GM18520 (cell line): ENCODE measurements around the gene AASDHPPT.
"Not testable (repeated sequence)": the region's sequence is repeated elsewhere in the genome, so short reads cannot be mapped to it uniquely, and the experiment has no call there.

Source experiments
- ATAC-seq: cut with Tn5 transposase; IDR thresholded peaks from one replicate; pipeline ENCODE4 v1.9.1; 2021; ENCODE audit not compliant: unreplicated experiment

Gene AASDHPPT, protein sequence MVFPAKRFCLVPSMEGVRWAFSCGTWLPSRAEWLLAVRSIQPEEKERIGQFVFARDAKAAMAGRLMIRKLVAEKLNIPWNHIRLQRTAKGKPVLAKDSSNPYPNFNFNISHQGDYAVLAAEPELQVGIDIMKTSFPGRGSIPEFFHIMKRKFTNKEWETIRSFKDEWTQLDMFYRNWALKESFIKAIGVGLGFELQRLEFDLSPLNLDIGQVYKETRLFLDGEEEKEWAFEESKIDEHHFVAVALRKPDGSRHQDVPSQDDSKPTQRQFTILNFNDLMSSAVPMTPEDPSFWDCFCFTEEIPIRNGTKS

DNA sequence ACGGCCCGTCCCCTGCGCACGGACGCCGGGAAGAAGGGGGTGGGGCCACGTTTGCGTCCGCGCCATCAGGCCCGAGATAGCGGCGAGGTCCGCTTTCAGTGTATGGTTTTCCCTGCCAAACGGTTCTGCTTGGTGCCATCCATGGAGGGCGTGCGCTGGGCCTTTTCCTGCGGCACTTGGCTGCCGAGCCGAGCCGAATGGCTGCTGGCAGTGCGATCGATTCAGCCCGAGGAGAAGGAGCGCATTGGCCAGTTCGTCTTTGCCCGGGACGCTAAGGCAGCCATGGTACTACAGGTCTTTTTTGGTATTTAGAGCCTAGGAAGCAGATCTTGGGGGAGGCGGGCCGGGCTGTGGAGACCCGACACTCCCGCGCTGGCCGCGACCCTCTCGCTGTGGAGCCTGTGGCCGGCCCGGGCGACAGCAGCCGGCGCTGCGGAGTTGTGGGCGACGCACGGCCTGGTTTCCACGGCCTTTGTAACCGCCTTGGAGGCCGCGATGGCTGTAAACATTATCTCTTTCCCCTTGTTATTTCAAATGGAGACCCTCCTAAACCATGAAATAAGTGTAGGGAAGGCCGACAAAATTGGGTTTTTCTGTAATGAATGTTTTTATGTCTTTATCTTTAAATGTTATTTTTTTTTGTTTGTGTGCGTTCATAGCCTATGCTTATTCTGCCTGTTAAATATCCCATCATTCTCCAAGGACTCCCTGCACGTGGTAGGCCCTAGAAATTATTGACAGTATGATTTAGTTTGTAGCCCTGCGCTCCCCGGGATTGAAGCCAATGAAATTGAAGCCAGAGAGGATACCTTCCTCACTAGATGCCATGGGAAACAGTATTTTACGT lies at the start of gene AASDHPPT:
AASDHPPT (plus strand) TSS at position 54 of the 847 bp plus-strand sequence; CDS start at position 103, 49 bp downstream.
- peak; percentile 4 for ATAC-seq

DNA sequence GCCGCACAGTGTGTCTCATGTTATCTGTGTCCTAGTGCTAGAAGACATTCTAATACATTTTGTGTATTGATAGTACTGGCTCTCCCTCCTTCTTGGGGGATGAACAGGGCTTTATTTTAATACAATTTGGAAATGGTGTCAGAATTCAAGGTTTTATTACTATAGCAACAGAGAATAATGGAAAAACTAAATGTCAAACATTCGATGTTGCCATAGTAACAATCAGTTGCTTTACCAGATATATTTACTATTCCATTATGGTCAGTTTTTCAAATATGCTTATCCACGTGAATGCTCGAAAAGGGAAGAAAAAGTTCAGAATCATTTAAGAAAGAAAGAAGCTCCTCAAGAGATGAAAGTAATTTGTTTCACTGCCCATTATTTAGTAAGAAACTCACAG lies 46.9 kb upstream of the AASDHPPT start:
- ATAC-seq: no peak

DNA sequence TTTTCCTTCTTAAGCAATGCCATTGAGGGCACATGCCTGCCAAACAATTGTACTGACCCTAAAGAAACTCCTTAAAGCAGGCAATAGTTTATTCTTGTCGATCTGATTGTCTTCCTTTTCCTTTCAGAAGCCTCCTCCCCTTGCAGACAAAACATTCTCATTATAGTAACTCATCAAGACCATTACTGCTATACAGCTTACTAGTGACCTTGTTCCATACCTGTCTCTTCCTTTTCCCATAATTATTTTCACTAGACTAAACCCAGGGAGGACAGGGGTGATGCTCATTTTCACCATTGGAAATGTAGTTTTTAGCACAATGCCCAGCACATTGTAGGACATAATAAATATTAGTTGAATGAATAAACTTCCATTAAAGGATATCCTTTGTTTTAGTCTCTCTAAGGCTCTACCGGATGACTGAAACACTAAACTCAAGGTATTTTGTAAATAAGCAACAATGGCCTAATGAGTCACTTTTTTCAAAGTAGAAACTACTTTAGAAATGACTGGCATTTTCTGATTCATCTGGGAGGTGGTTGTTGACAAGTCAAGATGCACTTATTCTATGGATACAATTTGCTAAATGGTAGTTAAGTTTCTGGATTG lies 46.2 kb upstream of the AASDHPPT start:
- ATAC-seq: peak; percentile 58

DNA sequence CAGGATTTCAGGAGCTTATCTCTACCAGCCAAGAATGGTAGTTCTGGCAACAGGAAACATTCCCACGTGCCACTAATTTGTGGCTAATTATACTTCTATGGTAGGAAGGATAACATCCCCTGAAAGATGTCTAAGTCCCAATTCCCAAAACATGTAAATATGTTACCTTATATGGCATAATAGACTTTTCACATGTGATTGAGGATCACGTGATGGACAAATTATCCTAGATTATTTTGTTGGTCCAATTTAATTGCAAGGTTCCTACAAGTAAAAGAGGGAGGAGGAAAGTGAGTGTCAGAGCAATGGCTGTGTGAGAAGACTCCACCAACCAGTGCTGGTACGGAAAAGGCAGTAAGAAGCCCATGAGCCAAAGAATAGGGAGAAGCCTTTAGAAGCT lies 45.5 kb upstream of the AASDHPPT start:
- no peak for ATAC-seq

DNA sequence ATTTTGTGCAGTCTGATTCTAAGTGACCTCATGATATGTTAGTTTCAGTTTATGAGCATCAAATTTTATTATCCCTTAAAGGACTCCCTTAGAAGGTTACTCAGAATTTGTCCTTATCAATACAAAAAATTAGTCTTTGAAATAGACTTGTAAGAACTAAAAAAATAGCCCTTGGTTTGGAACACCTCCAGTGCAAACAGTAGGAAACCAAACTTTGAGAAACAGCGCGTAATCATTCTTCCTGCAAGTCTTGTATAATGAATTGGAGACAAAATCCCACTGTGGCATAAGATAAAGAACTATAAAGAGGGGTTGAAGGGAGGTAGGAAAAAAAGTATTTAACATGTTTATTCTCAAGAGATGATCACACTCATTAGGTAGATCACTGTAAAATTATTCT lies 44.6 kb upstream of the AASDHPPT start:
- ATAC-seq: no peak

DNA sequence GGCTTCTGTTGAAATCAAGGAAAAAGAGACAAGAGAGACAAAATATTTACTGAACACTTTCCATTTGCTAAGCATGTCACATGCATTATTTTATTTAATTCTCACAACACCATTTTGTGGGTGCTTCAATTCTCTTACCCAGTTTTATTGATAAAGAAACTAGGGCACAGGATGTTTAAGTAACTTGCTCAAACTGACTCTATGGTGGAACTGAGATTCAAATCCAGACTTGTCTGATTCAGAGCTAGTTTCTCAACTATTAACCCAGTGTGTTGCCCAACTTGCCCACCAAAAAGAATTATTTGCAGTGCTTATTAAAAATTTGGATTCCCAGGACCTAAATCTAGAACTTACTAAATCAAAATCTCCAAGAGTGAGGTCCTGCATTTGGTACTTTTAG lies 33.9 kb upstream of the AASDHPPT start:
- no peak for ATAC-seq

DNA sequence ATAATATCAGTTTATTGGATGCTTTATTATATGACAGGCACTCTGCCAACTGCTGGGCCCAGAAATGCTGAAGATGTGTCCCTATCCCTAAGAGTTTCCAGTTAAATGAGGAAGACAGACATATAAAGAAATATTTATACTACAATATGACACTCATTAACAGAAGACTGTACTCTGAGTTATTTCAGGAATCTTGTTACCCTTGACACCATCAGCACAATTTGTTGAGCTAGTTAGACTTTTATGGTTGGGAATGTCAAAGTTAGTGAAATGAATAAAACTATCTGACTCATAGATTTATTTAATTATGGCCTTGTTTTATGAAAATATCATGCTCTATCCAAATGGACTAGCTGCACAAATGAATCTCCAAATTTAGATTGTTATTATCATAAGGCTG lies 29.8 kb upstream of the AASDHPPT start:
- ATAC-seq: no peak

DNA sequence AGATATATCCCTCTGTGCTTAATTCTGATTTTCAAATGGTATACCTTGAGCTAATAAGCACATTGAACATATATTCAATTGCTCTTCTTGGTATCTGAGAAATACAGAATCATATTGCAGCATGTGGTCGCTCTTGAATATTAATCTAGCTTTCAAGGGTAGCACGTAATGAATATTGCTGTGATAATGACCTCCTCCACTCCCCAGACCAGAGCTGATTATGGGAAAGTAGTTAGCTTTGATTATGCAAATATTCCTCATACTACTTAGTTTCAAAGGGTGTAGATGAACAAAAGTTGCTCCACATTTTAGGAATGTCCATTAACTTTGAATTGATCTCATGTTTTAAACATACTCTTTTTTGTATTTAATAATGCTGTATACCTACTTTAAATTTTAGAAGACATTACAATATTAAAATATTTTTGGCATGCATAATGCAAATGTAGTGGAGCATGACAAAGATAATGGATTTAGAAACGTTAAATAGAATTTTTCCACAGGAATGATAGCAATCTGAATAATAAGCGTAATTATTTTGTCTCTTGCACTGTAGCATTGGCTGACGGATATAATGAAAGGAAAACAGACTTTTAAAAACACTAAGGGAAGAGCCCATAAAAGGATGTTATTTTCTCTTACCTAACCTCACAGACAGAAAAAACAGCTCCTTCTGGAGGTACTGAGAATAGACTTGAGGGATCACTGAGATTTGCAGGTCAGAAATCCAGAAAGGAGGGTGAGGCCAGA lies 27.6 kb upstream of the AASDHPPT start:
- no peak for ATAC-seq

DNA sequence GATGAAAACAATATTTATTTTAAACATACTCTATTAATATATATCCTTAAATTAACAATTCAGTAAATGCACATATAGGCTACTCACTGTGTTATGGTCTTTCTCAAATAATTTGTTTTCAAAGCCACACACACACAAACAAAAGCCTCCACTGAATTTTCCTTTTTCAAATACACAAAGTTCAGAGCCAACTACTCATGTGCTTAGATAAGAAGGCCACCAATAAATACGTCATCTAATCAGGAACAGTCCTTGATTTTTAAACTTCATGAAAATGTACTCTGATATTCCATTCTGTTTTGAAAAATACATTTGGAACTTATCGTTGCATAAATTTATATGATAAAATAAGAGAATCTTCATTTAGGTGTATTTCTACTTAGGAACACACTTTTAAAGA lies 26.4 kb upstream of the AASDHPPT start:
- no peak for ATAC-seq

DNA sequence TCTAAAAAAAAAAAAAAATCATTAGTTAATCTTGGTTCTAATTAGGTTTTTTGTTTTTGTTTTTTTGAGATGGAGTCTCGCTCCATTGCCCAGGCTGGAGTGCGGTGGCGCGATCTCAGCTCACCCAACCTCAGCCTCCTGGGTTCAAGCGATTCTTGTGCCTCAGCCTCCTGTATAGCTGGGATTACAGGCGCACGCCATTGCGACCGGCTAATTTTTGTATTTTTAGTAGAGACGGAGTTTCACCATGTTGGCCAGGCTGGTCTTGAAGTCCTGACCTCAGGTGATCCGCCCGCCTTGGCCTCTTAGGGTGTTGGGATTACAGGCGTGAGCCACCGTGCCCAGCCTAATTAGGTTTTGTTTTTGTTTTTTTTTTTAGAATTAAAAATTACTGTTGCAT lies 19.1 kb upstream of the AASDHPPT start:
- not testable (repeated sequence) for ATAC-seq

DNA sequence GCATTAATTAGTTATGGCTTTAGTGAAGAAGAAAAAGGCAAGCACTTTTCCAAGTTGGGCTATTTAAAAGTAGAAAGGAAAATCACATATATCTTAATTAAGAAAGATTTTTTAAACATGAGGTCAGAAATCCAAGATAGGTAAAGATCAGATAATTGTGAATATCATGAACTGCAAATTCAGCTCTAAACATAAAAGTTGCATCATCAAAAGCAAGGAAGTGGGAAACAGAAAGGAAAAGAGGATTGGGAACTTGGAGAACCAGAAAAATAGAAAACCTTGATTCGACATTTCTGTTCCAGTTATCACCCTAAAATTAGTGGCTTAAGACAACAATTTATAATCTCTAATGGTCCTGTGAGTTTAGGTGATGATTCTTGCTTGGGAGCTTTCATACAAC lies 17.8 kb upstream of the AASDHPPT start:
- ATAC-seq: no peak

DNA sequence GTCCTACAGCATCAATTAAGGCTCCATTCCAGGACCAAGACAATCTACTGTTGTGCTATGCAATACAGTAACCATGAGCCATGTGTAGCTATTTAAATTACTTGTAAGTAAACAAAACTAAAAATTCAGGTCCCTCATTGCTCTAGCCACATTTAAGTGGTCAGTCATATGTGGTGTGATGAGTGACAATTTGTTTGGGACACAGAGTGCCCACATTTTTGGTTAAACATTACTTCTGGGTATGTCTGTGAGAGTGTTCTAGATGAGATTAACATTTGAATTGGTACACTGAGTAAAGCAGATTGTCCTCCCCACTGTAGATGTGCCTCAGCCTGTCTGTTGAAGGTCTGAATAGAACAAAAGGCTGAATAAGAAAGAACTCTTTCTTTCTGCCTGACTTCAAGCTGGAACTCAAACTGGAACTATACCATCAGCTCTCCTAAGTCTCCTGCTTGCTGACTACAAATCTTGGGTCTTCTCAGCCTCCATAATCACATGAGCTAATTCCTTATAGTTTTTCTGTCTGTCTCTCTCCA lies 16.1 kb upstream of the AASDHPPT start:
- ATAC-seq: peak; percentile 37

DNA sequence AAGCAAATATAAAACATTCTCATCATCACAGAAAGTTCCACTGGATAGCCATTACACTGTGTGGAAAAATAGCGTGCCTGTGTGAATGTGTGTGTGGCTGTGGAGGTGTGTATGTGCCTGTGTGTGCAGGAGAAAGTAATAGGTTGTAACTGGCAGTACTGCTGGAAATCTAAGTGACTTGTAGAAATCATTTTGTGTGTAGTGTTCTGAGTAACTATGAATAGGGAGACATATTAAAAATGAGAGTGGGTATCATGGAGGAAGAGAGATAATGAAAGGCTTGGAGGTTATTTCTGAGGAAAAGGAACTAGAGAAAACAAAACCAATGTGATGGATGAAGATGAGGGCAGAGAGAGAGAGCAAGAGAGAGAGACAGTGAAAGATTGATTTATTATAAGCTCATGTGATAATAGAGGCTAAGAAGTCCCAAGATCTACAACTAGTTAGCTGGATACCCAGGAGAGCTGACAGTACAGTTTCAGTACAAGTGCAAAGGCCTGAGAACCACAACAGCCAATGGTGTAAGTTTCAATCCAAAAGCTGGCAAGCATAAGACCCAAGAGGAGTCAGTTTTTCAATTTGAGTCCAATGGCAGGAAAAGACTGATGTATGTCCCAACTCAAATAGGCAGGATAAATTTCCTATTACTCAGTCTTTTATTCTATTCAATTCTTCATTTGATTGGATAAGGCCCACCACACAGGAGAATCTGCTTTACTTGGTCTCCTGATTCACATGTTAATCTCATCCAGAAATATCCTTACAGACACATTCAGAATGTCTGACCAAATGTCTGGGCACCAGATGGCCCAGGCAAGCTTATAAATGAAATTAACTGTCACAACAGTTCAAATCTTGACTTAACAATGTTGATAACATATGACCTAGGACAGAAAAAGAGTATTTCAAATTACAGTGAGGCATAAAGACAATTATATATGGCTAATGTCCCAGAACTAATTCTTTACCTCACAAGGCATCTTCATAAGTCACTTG lies 15.2 kb upstream of the AASDHPPT start:
- peak; percentile 44 for ATAC-seq

DNA sequence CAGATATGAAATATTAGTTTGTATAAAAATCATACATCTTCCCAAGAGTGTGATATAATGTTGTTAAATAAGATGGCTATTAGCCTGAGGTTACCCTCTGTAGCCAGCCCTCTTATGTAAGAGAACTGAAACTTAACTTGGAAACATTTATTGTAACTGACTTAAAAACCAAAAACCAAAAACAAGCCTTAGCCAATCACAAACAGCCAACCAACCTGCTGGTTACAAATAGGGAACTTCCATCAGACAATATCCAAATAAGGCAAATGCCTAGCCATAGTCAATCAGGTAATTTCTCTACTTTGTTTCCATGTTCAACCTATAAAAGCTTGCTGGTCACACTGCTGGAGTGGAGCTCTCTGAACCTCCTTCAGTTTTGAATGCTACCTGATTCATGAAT lies 14.5 kb upstream of the AASDHPPT start:
- peak; percentile 42 for ATAC-seq

DNA sequence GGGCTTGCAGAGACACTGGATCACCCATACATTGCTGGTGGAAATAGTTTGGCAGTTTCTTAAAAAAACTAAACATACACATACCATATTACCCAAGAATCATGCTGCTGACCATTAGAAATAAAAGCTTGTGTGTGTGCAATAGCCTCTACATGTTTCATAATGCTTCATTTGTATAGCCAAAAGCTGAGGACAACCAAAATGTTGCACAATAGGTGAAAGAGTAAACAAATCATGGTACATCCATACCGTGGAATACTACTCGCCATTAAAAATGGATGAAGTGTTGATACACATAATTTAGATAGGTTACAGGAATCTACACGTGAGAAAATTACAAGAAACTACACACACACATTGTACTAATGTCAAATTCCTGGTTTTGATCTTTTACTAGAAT lies 6.9 kb upstream of the AASDHPPT start:
- ATAC-seq: no peak

DNA sequence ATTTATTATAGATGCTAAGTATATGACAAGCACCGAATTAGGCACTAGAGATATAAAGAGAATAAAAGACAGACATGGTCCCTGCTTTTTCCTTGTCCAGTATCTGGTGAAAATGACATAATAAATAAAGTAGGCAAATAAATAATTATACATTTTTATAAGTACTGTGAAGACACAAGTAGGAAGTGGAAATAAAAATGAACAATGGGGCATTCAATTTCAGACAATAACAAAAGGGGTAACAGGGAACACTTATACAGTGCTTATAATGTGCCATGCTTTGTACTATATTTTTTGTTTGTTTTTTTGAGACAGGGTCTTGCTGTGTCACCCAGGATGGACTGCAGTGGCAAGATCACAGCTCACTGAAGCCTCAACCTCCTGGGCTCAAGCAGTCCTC lies 4.7 kb upstream of the AASDHPPT start:
- ATAC-seq: no peak

DNA sequence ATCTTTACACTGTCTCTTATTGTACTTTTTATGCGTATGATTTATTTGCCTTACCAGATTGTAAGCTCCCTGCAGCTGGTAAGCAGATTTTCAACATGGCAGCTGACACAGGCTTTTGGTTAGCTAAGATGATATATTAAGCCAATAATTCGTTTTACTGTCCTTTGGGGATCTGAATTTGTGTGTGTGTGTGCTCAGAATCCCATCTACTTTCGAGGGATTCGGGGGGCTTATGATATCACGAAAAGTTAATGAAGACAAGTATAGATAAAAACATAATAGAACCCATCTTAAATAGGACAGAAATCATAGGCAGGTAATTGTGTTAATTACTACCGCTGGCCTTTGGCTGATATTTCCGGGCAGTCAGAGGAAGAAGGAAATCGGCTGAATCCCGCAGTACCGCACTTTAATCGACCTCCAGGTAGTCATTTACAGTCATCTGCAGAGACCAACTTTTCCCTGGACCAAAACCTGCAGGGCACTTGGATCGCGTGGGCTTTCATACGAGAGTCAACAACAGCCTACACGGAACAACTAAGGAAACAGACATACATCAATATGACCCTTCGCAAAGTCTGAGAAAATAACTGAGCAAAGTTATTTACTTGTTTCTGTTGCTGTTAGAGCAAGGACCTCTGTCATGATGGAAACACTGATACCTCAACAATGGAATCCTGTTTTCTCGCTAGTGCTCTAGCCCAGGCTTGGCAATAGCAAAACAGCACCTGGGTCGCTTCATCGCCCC lies 1.1 kb upstream of the AASDHPPT start:
- ATAC-seq: no peak

DNA sequence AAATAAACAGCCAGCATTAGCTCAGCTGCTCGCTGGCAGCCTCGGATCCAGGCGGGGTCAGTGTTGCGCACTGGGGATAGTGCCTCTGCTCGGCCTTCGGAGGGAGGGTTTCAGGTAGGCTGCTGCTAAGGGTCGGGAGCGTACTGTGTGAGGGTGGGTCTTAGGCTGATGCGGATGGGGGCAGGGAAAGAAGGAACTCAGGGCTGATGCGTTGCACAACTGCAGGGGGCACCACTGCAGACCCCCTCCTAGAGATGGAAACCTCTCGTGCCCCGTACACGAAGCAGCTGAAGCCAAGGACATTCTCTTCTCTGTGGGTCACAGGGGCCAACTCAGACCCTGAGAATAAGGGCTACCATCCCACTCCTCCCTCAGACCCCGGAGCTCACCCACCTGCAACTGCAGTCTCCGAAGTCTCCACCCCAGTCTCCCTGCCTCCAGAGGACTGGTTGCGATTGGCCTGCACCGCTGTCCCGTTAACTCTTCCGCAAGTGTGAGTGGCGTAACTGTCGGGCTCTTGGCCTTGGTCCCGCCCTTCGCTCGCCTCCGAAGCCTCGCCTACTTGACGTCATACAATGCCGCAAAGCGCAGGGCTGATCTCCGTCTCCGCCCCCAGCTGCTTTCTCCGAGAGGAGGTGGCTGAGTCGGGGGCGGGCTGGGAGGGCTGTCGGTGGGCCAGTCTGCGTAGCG lies 398 bp upstream of the AASDHPPT start, which contains the start of gene KBTBD3:
KBTBD3 (minus strand) TSS at position 429 of the 690 bp plus-strand sequence. CDS start 18,250 bp downstream, outside the sequence.
- ATAC-seq: peak; percentile 96
